ENCODE results near the gene SPATA24.

DNA sequence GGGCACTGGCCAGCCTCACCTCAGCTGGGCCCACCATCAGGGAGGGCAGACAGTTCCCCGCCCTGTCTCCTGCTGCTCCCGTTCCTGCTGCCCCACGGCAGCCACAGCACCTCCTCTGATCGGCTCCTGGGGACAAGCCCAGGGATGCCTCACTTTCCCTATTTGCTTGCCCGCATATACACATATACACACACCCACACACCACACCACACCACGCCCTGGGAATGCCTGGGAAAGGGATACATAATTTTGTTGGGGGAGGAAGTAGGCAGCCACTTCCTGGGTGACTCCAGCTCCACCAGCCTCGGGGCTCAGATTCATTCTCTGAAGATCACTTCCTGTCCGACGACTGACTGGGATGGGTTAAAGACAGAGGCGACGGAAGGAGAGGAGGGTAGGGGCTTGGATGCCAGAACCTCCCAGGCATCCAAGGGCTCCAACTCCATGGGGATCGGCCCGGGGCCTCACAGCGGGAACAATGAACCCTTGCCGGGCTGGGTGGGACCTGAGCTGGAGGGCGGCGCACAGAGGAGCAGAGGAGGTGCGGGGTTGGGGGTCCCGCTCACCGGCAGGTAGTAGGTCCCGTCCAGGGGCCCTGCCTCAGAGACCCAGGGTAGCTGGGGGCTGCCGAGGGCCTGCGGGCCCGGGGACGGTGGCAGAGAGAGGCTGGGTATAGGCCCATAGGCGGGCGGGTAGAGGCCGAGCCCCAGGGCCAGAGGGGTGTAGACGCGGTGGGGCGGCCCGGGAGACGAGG, 12.1 kb downstream of the SPATA24 start:
- no peak for TF ChIP-seq GATA3 (IDR thresholded peaks at IDR 0.05; ENCODE audit: low read depth, low read length)
- TF ChIP-seq GATA2 (IDR thresholded peaks at IDR 0.05; ENCODE audit: low read depth, low read length) = no peak

All from SH-SY5Y (cell line).